GM23338 (cell line): ENCODE measurements around the gene SCRT2. TPM values are rescaled to one million over a fixed set of nuclear protein-coding genes. Genes with fewer than 3 reads are reported as not detected.

Experiments
- ATAC-seq: fragments of 200-7000 bp; cut with Tn5 transposase; 3 replicates; pipeline ENCODE4 v1.9.1; 2020
- DNase-seq: peaks from one replicate; pipeline ENCODE4 v3.0.0-alpha.2; 2015; ENCODE audit warnings: low spot score
- H2AFZ ChIP-seq: fragments of 200-600 bp; sonication (generic); 2 replicates; pipeline ENCODE4 v1.8.0; 2016; ENCODE audit warnings: antibody characterized with exemption, mild to moderate bottlenecking, moderate library complexity
- H3F3A ChIP-seq: fragments of 200-600 bp; sonication (generic); replicated peaks from 2 replicates; pipeline ENCODE4 v1.8.0; 2017; ENCODE audit warnings: antibody characterized with exemption, mixed run types, low read depth
- H3K27ac ChIP-seq: fragments of 200-600 bp; sonication (generic); 2 replicates; pipeline ENCODE4 v1.6.1; 2016; ENCODE audit warnings: low read depth
- H3K27me3 ChIP-seq: fragments of 200-600 bp; sonication (generic); 2 replicates; pipeline ENCODE4 v1.8.0; 2016; ENCODE audit warnings: mild to moderate bottlenecking, mixed run types, moderate library complexity; ENCODE audit not compliant: insufficient read depth
- H3K36me3 ChIP-seq: fragments of 200-600 bp; sonication (generic); 2 replicates; pipeline ENCODE4 v1.8.0; 2016; ENCODE audit warnings: mild to moderate bottlenecking; ENCODE audit not compliant: insufficient read depth
- H3K4me1 ChIP-seq: fragments of 200-600 bp; sonication (generic); 2 replicates; pipeline ENCODE4 v1.8.0; 2016; ENCODE audit warnings: mild to moderate bottlenecking, moderate library complexity; ENCODE audit not compliant: insufficient read depth
- H3K4me2 ChIP-seq: fragments of 200-600 bp; sonication (generic); 2 replicates; pipeline ENCODE4 v1.7.1; 2017; ENCODE audit warnings: mixed run types
- H3K4me3 ChIP-seq: fragments of 200-600 bp; sonication (generic); 2 replicates; pipeline ENCODE4 v1.6.1; 2016; ENCODE audit warnings: mixed run types
- H3K79me2 ChIP-seq: fragments of 200-600 bp; sonication (generic); replicated peaks from 2 replicates; pipeline ENCODE4 v1.8.0; 2017; ENCODE audit warnings: mild to moderate bottlenecking; ENCODE audit not compliant: insufficient read depth
- H3K9me2 ChIP-seq: fragments of 200-600 bp; sonication (generic); 2 replicates; pipeline ENCODE4 v1.8.0; 2017; ENCODE audit not compliant: insufficient read depth
- H4K20me1 ChIP-seq: fragments of 200-600 bp; sonication (generic); replicated peaks from 2 replicates; pipeline ENCODE4 v1.8.0; 2017; ENCODE audit warnings: mild to moderate bottlenecking; ENCODE audit not compliant: insufficient read depth
- H3K27ac Mint-ChIP-seq: 2 replicates; pipeline ENCODE4 v1.8.0; 2020; ENCODE audit warnings: inconsistent platforms, mild to moderate bottlenecking, moderate library complexity, mixed read lengths
- H3K27me3 Mint-ChIP-seq: 3 replicates; pipeline ENCODE4 v1.8.0; 2022; ENCODE audit warnings: low read depth, mild to moderate bottlenecking, moderate library complexity, mixed read lengths, inconsistent platforms; ENCODE audit not compliant: insufficient read depth, poor library complexity
- H3K36me3 Mint-ChIP-seq: 3 replicates; pipeline ENCODE4 v1.8.0; 2021; ENCODE audit warnings: low read depth, mild to moderate bottlenecking, inconsistent platforms, moderate library complexity, mixed read lengths
- H3K4me1 Mint-ChIP-seq: 3 replicates; pipeline ENCODE4 v1.8.0; 2020; ENCODE audit warnings: mild to moderate bottlenecking, inconsistent platforms, mixed read lengths
- H3K4me3 Mint-ChIP-seq: 3 replicates; pipeline ENCODE4 v1.8.0; 2021; ENCODE audit warnings: moderate library complexity, mild to moderate bottlenecking, inconsistent platforms, mixed read lengths
- H3K9me3 Mint-ChIP-seq: 3 replicates; pipeline ENCODE4 v1.8.0; 2020; ENCODE audit warnings: moderate library complexity, mild to moderate bottlenecking, inconsistent platforms, mixed read lengths
- CREB1 ChIP-seq: fragments of 250-450 bp; sonication (Bioruptor Pico); IDR thresholded peaks from 2 replicates; pipeline ENCODE4 v1.5.0; 2020; ENCODE audit warnings: low read depth, mild to moderate bottlenecking, moderate library complexity
- CTCF ChIP-seq, 2 experiments: fragments of 200-600 bp in 1 of 2; sonication (generic) in 1 of 2; conservative IDR thresholded peaks; 2 replicates each; pipeline versions ENCODE4 v1.5.1 to v1.6.1; 2016 to 2017; ENCODE audit warnings: antibody characterized with exemption in 2 of 2, low read depth in 2 of 2, mild to moderate bottlenecking in 2 of 2, moderate library complexity in 1 of 2
- EZH2phosphoT487 ChIP-seq: fragments of 200-600 bp; sonication (generic); IDR thresholded peaks from one replicate; pipeline ENCODE4 v1.8.1; 2018; ENCODE audit warnings: antibody characterized with exemption; ENCODE audit not compliant: unreplicated experiment
- POLR2AphosphoS5 ChIP-seq: IDR thresholded peaks from 2 replicates; pipeline ENCODE4 v1.6.1; 2016; ENCODE audit warnings: antibody characterized with exemption, low read depth
- REST ChIP-seq: IDR thresholded peaks from one replicate; pipeline ENCODE4 v1.6.1; 2018; ENCODE audit warnings: antibody characterized with exemption; ENCODE audit not compliant: unreplicated experiment
- STAT1 ChIP-seq: IDR thresholded peaks from one replicate; pipeline ENCODE4 v1.6.1; 2016; ENCODE audit warnings: antibody characterized with exemption; ENCODE audit not compliant: unreplicated experiment
- ZNF462 ChIP-seq: fragments of 250-450 bp; sonication (Bioruptor Pico); IDR thresholded peaks from 2 replicates; pipeline ENCODE4 v1.5.0; 2020; ENCODE audit warnings: mild to moderate bottlenecking, moderate library complexity
- polyA plus RNA-seq: library from polyadenylated mRNA; unstranded; fragments of >200 nt; fragmentation: Nextera tagmentation; extraction: Ambion mirVana; gene quantifications from 2 replicates; pipeline ENCODE4 v1.2.1, GENCODE V29; 2016
- total RNA-seq: library from RNA; depleted of rRNA; stranded (reverse); fragments of >200 nt; shearing (Covaris generic); gene quantifications from 2 replicates; pipeline ENCODE4 v1.2.3, GENCODE V29; 2014

Gene SCRT2
- total and polyA plus RNA-seq, 2 experiments from 2014 or later: 0.31 TPM; not detected in 1

GRCh38 chr20:717832-718231 is 42.2 kb upstream of the SCRT2 start:
- H3K27ac Mint-ChIP-seq: no peak overlapping the region
- no peaks in the 10 kb centered on the region for H3K36me3 Mint-ChIP-seq
- no peak for DNase-seq
- no peak overlapping the region for H2AFZ ChIP-seq
- H3K4me2 ChIP-seq: no peak overlapping the region
- H3K9me2 ChIP-seq: no peaks in the 10 kb centered on the region
- no peaks in the 10 kb centered on the region for H3K27me3 ChIP-seq
- peaks cover 6% of the 10 kb centered on the region for H3K4me1 ChIP-seq
- no peak overlapping the region for H3K27ac ChIP-seq
- H3K9me3 Mint-ChIP-seq: peaks cover 6% of the 10 kb centered on the region
- no peak overlapping the region for H3K4me3 ChIP-seq
- peaks cover 9% of the 10 kb centered on the region for H3K4me1 Mint-ChIP-seq
- no peak for ATAC-seq
- H3K36me3 ChIP-seq: no peaks in the 10 kb centered on the region
- peaks cover 10% of the 10 kb centered on the region for H3K27me3 Mint-ChIP-seq
- H4K20me1 ChIP-seq: no peaks in the 10 kb centered on the region
- no peak overlapping the region for H3K4me3 Mint-ChIP-seq
- no peaks in the 10 kb centered on the region for H3F3A ChIP-seq
- TF ChIP-seq POLR2AphosphoS5 (no peak), CREB1 (no peak), REST (no peak), EZH2phosphoT487 (no peak), CTCF (conservative IDR thresholded peaks at IDR 0.05; ENCODE audit: low read depth in 2 of 2) (no peak)
- no peaks in the 10 kb centered on the region for H3K79me2 ChIP-seq

- Histone ChIP-seq H3K9me2 (no peaks in the 10 kb centered on the region), H3K4me3 (no peak overlapping the region), H3K27ac (no peak overlapping the region), H3K36me3 (no peaks in the 10 kb centered on the region), H3K4me1 (peaks cover 6% of the 10 kb centered on the region), H4K20me1 (no peaks in the 10 kb centered on the region), H3F3A (no peaks in the 10 kb centered on the region), H3K4me2 (no peak overlapping the region), H2AFZ (no peak overlapping the region), H3K79me2 (no peaks in the 10 kb centered on the region), H3K27me3 (no peaks in the 10 kb centered on the region)
- DNase-seq (no peak), ATAC-seq (no peak)
- Mint-ChIP-seq H3K27me3 (peaks cover 10% of the 10 kb centered on the region), H3K36me3 (no peaks in the 10 kb centered on the region), H3K4me3 (no peak overlapping the region), H3K4me1 (peaks cover 9% of the 10 kb centered on the region), H3K27ac (no peak overlapping the region), H3K9me3 (peaks cover 6% of the 10 kb centered on the region)
- no peak for TF ChIP-seq ZNF462 (CRISPR knock-in tag)
- TF ChIP-seq REST: no peak
- no peak for TF ChIP-seq STAT1
These were observed 41.7 kb upstream of the SCRT2 start for GRCh38 chr20:717271-717670.
